GM18520 (cell line): ENCODE data around the gene IGLL5.

Experiments used
- ATAC-seq: cut with Tn5 transposase; IDR thresholded peaks from one replicate; pipeline ENCODE4 v1.9.1; 2021; ENCODE audit not compliant: unreplicated experiment

Gene IGLL5

DNA sequence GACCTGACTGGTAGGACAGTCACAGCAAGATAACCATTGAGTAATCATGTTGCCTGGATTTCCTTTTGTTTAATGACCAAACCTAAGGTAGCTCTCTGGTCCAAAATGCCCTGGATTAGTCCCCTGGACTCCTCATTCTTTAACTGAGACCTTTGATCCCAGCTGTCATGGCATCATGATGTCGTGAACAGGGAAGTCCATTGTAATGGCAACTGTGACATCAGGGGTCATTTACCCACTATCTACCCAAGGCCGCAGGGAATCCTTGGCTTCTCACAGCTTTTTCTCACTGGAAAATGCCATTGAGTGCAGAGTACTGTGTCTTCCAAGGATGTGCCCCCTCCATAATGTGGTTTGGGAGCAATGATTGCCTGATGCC, 29.1 kb upstream of the IGLL5 start:
- no peak for ATAC-seq

DNA sequence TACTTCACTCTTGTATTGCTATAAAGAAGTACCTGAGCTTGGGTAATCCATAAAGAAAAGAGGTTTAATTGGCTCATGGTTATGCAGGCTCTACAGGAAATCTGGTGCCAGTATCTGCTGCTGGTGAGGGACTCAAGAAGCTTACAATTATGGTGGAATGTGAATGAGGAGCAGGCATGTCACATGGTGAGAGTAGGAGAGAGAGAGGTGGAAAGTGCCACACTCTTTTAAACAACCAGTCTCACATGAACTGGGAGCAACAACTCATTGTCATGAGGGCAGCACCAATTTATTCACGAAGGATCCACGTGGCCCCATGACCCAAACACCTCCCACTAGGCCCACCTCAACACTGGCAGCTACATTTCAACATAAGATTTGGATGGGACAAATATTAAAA, 24.6 kb upstream of the IGLL5 start:
- ATAC-seq, result no peak

DNA sequence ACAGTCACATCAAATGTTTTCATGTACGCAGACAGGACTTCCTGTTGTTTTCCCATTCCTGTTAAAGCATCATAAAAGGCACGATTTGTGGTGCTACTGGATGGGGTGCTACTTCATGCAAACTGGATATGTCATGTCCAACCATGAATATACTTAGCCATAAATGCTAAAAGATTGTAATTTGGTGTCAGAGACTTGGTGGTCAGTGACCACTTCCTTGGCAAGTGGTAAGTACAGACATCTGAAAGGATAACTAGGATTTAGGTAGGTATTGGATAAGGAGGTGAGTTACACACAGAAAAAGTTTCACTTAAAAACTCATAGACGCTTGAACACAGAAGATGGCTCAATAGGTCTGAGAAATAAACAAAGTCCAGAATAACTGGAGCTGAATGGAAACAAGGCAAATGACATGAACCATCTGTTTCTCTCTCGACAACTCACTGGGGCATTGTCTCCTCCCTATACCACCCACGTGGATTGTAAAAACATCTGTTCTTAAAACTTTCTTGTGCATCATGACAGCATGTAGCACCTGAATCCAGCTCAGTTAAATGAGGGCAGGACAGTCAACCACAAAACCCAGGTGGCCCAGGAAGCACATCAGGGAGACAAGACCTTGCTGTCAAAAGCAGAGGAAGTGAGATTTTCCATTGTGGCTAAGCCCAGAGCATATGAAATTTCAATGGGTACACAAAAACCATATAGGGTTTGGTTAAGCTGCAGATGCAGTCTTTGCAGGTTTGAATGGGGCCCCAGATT, 22.1 kb upstream of the IGLL5 start:
- ATAC-seq, result peak; percentile 65

DNA sequence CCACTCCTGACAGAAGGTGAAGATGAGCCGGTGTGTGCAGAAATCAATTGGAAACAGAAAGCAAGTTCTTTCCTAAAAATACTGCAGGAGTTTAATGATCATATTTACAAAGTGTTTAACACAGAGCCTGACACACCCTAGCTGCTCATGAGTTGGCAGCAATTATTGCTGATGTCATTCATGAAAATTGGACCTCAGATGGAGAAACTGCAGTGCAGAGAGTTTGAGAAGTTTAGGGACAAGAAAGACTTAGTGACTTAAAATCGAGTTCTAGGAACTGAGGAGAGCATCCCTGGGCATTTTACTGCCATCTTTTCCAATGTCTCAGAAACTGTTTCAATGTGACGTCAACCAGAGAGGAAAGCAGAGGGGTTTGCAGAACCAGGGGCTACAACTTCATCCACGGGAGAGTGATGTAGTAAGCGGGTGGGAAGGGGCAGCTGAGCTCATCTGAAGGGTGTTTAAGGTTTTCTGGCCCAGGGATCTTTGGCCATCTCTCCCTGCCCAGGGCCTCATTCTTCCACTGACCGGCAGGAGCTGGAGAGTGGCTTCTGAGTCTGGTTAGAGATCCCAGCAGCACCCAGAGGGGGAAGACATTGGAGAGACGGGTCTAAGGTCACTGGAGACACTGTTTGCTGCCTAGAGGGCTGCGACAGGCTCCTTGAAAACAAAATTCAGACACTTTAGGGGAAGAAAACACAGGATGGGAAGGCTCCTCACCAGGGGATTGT, 21.1 kb upstream of the IGLL5 start:
- no peak for ATAC-seq

DNA sequence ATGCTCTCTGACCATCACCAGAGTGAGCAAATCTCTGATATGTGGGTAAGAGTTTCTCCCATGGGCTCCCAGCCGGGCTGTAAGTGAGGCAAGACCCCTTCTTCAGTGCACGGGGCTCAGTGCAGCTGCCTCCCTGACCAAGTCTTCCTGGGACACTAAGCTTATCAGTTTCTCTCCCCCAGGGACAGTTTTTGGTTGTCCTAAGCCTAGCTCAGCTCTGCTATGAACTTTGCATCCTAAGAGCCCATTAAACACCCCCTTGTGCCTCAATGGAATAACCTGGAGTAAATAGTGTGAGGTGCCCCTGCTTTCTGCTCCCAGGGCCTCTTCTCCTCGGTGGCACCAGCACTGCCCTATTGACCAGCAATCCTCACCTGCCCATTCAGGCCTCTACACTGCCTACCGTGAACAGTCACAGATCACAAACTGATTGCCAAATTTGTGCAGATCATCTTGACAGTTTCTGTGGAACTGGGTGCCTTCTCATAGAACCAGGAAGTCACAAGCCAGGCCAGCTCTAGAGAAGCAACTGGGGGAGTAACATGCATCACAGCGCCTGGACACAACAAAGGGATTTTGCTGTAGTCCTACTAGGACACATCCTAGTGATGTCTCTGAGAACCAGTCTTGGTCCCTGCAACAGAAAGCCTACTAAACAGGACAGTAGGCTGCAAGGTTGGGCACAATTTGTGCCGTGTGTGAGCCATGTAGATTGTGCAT, 19.5 kb upstream of the IGLL5 start:
- ATAC-seq, result no peak

DNA sequence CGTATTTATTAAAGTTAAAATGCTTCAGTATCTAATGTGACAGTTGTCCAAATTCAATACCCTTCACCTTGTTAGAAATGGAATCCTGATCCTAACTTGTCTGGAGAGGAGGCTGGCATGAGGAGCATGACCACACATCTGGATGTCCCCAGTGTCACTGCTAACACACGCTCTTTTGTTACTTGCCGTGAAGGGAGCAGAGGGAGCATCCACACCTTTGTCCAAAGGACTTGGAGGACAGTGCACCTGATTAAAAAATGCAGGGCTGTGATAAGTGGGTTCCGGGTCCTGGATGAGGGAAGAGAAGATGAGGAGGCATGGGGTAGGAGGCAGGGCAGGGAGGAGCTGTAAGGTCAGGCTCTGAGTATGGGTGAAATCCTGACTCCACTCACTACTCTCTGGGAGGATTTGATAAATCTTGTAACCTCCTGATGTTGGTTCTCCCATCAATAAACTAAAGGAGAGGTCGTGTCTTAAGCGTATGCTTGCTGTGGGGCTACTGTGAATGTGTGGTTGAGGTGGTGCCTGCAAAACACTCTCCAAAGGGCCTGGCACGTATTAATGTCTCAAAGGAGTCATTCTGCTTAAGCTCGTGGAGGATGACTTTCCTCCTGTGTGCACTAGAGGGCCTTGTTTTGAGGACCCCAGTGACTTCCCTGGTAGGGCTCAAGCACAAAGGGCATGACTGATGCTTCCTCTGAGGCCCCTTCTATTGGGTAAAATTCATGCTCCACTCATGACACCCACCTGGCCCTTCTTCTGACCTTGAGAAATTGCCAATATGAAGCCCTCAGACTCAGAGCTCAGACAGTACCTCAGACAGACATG, 16.8 kb upstream of the IGLL5 start:
- ATAC-seq, result no peak

DNA sequence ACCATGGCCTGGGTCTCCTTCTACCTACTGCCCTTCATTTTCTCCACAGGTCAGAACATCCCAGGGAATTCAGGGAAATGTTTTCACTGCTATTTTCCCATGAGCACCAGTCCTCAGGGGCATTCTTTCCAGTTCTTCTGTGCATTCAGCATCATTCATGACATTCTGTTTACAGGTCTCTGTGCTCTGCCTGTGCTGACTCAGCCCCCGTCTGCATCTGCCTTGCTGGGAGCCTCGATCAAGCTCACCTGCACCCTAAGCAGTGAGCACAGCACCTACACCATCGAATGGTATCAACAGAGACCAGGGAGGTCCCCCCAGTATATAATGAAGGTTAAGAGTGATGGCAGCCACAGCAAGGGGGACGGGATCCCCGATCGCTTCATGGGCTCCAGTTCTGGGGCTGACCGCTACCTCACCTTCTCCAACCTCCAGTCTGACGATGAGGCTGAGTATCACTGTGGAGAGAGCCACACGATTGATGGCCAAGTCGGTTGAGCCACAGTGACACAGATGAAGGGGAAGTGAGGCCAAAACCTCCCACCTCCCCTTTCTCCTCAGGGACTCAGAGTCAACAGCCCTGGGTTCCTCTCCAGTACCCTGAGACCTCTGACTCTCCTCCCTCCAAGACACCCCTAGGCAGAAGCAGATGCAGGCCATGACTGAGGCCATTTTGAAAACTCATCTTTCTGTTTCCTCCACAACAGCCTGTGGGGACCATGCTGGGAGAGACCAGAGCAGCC, 15.9 kb upstream of the IGLL5 start:
- ATAC-seq, result no peak

DNA sequence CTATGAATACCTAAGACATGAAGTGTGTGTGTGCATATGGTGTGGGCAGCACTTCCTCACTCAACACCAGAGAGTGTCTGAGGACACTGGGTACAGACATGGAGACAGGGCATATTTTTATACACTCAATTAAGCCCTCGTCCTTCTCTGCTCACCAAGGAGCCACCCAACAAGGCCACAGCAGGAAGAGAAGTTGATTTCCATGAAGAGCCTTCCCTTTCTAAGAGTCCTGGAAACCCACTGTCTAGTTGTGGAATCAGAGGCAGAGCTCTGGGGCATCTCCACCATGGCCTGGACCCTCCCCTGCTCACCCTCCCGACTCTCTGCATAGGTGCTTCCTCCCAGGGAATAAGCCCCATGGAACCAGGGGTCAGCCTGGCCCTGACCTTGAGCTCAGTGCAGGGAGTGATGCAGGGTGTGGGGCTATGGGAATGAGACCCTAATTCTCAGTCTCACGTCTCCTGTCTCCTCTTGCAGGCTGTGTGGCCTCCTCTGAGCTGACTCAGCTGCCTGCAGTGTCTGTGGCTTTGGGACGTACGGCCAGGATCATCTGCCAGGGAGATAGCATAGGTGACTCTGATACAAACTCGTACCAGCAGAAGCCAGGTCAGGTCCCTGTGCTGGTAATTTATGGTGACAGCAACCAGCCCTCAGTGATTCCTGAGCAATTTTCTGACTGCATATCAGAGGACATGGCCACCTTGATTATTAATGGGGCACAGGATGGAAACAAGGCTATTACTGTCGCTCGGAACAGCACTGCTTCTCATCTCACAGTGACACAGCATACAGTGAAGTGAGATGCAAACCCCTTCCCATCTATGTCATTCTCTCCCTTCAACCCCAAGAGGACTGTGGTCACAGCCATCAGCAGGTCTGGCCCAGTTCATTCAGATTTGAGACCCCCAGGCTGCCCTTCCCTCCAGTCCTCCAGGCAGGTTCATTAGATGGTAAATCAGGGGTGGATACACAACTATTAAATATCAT, 14.6 kb upstream of the IGLL5 start:
- ATAC-seq, result no peak

DNA sequence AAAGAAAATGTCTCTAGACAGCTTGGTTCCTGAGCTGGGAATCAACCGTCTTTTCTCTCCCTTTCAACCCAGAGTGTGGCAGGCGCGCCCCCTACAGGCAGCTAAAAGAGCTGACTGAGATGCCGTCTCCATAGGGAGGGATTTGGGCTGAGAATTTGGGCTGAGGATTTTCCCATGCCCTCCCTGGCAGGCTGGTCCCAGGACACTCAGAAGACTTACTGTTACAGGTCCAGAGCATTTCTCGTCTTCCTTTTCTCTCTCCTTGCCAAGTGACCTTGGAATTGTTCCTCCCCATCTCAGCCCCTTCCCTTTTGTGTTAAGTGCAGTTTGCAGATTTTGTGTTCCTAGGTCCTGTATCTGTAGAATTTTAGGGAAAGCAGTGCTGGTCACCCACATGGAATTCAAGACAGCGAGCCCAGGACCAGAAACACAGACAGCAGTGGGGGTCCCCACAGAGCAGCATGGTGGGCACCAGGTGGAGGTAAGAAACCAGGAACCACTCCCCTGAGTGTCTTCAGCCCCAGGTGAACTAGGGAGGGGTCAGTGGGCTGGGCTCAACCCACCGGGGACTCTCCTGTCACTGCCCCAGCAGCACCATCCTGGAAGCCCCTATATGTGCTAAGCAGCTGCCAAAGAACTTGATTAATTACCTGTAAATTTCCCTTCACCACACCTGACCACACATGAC, 9.9 kb upstream of the IGLL5 start:
- ATAC-seq, result no peak

DNA sequence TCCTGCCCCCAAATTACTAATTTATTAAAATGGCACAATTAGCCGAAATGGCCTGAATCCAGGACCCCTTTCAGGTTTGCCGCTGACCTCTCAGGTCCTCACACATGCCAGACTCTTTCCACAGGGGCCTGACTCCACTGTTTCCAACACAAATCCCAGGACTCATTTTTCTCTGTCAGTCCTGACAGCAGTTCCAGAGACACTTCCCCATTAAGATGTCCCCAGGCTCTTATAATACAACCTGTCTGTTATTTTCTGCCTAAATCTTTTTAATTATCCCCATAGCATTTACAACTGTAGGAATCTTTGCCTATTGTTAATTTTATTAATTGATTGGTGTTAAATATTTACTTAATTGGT, 9.4 kb upstream of the IGLL5 start:
- ATAC-seq, result no peak

DNA sequence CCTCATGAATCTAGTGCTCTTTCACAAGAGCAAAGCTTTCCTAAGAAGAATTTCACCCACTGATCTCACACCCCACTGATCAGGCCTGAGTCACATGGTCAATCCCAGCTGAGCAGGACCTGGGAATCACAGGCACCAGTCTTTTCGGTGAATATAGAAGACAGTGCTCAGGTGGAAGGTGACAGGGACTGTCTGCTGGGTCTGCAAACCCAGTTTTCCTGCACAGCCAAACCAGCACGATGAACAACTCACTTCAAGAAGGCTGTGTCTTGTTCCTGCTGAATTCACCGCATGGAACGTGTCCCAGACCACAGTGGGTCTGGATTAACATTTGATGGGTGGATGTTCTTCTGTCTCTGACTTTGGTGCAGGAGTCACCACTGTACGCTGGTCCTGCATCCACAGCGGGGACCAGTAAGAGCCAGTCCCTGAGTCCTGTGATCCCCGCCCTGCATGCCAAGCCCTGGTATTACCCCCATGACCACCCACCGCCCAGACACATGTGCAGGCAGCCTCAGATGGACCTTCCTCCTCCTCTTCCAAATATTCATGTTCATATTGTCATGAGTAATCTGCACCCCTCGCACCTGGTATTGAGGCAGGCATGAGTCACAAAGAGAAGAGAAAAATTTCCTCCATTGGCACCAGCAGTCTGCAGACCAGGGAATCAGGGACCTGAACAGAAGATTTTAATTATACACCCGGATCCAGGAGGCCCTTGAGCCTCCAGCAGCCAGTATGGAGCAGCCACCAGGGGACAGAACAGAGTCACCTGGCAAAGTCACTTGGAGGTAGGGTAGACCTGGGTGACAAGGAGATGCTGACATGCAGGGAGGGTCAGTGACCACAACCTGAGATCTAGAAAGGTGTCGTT, 8.6 kb upstream of the IGLL5 start:
- no peak for ATAC-seq

DNA sequence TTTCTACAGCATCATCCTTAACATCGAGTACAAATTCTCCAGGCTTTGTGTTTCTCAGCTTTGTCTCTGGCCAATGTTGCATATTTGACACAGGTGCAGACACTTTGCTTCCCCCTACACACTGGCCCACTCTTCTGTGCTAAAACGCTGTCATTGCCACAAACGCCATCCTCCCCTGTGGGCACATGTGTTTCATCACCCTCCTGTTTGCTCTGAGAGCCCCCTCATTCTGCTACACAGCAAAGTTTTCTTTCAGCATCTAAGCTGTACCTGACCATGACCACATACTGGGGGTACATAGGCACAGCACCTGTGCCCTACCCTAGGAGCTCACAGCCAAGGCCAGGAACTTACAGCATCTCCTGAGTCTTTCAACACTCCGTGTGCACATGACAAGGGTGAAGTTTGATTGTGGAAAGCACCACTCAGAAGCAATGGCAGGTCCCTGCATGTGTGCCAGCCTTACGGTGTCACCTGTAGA, 7.9 kb upstream of the IGLL5 start:
- no peak for ATAC-seq

DNA sequence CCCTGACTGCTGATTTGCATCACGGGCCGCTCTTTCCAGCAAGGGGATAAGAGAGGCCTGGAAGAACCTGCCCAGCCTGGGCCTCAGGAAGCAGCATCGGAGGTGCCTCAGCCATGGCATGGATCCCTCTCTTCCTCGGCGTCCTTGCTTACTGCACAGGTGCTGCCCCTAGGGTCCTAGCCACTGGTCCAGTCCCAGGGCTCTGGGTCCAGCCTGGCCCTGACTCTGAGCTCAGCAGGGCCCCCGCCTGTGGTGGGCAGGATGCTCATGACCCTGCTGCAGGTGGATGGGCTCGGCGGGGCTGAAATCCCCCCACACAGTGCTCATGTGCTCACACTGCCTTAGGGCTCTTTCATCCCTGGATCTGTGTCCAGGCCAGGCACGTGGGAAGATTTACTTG, 7.0 kb upstream of the IGLL5 start:
- no peak for ATAC-seq

DNA sequence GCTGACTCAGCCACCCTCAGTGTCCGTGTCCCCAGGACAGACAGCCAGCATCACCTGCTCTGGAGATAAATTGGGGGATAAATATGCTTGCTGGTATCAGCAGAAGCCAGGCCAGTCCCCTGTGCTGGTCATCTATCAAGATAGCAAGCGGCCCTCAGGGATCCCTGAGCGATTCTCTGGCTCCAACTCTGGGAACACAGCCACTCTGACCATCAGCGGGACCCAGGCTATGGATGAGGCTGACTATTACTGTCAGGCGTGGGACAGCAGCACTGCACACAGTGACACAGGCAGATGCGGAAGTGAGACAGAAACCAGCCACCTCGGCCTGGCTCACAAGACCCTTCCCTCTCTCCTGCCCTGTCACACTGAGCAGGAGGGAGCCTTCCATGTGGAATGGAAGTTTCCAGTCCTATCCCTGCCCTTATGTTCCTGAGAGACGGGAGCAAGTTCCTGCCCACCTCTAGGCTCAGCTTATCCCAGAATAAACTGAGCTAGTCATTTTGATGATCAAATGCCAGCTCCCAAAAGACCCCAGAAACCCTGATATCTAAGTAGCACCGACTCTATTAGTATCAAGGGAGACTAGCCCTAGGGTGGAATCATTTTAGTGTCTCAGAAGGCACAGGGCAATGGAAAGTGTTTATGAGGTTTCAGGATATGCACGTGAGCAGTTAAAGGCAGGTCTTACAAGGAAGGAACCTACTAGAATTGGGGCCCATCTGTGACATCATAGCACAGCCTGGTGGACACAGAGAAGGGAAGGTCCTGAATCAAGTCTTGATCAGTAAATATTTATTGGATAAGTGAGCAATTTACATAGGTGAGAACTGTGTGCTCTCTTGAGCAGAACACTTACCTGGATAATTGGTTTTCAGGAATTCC, 6.3 kb upstream of the IGLL5 start:
- ATAC-seq, result no peak

DNA sequence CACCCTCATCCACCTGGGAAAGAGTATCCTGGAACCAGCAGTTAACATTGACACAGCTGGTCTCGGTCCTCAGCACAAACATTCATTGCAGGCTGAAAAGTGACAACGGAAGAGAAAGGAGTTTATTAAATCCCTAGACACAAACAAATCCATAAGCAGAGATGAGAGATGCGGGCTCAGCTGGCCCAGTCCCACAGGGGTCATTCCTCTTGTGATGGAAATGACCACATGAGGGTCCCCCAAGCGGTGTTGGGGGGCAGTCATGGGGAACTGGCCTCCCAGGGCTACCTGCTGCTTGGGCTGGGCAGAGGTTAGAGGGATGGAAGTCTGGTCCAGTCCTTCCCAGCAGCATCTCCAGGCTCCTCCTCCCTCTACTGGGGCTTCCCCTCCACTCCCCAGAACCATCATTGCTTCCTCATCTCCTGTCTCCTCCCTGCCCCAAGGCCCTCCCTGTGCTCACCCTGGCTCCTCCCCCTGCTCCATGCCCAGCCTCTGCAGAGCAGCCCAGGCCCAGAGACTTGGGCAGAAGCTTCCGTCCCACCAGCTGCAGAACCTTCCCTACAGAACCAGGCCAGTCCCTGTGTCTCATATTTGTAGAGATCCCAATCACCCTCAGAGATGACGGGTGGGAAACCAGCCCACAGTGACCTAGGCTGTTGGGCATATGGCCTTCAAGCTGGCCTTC, 5.4 kb upstream of the IGLL5 start:
- ATAC-seq, result no peak

DNA sequence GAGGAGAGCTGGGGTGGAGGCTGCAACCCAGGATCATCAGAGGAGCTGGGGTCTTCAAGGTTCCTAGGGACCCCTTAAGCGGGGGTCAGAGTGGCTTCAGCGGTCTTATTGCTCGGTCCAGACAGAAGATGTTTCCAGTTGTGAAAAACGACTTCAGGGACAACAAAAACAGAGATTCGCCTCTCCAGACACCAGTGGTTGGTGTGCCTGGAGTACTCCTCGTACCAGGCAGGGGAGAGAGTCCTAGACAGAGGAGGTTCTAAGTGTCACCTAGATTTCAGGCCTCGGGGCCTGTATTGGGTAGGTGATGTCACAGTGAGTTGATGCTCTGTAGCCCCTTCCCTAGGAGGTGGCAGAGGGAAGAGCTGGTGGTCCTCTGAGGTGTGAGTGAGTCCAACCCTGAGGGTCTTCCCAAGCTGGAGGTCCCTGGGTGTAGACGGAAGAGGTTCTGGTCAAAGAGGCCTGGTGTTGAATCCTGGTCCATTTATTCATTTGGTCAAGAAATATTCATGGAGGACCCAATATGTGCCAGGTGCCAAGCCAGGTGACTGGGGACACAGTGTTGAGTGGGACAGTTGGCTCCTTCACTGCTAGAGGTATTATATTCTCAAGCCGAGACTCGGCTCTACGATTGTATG, 4.4 kb upstream of the IGLL5 start:
- ATAC-seq, result no peak
